ENCODE results near the gene ZNF281.

The ZNF281 gene

DNA sequence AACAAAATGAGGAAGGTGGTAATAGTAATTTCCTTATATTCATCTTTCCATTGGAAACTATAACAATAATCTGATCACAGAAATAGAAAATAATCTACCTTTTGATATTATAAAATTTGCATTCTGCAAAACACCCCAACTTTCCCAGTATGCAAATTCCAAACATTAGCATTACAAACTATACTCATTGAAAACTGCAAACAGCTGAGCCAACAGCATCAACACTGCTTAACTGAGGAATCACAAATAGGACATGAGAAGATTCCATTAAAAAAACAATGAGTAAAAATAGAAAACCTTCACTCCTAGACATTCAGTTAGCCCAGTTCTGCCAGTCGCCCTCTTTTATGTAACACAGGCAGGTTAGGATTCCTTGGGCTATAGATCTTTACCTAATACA, 18.1 kb downstream of the ZNF281 start:
- no peak for TF ChIP-seq CTBP1 (IDR thresholded peaks at IDR 0.05; ENCODE audit: borderline replicate concordance)
- no peak for TF ChIP-seq ARNT (IDR thresholded peaks at IDR 0.05)
- no peak for TF ChIP-seq ELF4 (IDR thresholded peaks at IDR 0.05)
- no peak for TF ChIP-seq FOXM1 (IDR thresholded peaks at IDR 0.05; ENCODE audit: borderline replicate concordance)
- TF ChIP-seq FOXK2 (IDR thresholded peaks at IDR 0.05): no peak
- TF ChIP-seq SUZ12 (IDR thresholded peaks at IDR 0.05): no peak
- TF ChIP-seq, protein P1, sequence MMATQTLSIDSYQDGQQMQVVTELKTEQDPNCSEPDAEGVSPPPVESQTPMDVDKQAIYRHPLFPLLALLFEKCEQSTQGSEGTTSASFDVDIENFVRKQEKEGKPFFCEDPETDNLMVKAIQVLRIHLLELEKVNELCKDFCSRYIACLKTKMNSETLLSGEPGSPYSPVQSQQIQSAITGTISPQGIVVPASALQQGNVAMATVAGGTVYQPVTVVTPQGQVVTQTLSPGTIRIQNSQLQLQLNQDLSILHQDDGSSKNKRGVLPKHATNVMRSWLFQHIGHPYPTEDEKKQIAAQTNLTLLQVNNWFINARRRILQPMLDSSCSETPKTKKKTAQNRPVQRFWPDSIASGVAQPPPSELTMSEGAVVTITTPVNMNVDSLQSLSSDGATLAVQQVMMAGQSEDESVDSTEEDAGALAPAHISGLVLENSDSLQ (IDR thresholded peaks at IDR 0.05): no peak
- TF ChIP-seq TARDBP (IDR thresholded peaks at IDR 0.05): no peak
- no peak for TF ChIP-seq BHLHE40 (IDR thresholded peaks at IDR 0.05; ENCODE audit: borderline replicate concordance)
- TF ChIP-seq L3MBTL2 (conservative IDR thresholded peaks at IDR 0.05): no peak
- TF ChIP-seq FOXA1 (IDR thresholded peaks at IDR 0.05): no peak
- no peak for TF ChIP-seq HDGF (IDR thresholded peaks at IDR 0.05; ENCODE audit: borderline replicate concordance)
- no peak for TF ChIP-seq SP1 (IDR thresholded peaks at IDR 0.05)
- no peak for TF ChIP-seq ZNF384 (IDR thresholded peaks at IDR 0.05)
- no peak for TF ChIP-seq NFRKB (IDR thresholded peaks at IDR 0.05)
- TF ChIP-seq LEF1 (IDR thresholded peaks at IDR 0.05; ENCODE audit: borderline replicate concordance): no peak
- POLR2A ChIA-PET: no interaction called here
- CTCF ChIA-PET: no interaction called here

DNA sequence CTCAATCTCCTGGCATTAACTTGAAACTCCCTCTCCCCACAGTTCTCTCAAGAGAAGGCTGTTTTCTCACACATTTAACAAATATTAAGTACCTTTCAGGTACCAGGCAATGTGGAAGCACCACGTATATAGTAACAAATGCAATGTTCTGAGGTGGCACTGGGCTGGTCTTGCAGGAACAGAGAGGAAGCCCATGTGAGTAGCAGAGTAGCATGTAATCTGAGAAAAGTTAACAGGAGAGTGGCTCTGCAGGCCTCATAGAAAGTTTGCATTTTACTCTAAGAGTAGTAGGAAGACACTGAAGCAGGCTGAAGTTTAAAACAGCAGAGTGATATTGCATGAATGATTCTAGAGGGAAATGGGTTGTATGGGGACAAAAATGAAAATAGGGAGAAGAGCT, 21.0 kb downstream of the ZNF281 start:
- TF ChIP-seq TARDBP (IDR thresholded peaks at IDR 0.05) (no peak), SUZ12 (IDR thresholded peaks at IDR 0.05) (no peak), ARNT (IDR thresholded peaks at IDR 0.05) (no peak), FOXK2 (IDR thresholded peaks at IDR 0.05) (no peak), ZNF384 (IDR thresholded peaks at IDR 0.05) (no peak)
- CTCF ChIA-PET: no interaction called here
- POLR2A ChIA-PET: no interaction called here
- DNase-seq (ENCODE audit: extremely low spot score): no peak

More for the DNA sequence above, 18.1 kb downstream of the ZNF281 start:
- no peak for DNase-seq (ENCODE audit: extremely low spot score)

DNA sequence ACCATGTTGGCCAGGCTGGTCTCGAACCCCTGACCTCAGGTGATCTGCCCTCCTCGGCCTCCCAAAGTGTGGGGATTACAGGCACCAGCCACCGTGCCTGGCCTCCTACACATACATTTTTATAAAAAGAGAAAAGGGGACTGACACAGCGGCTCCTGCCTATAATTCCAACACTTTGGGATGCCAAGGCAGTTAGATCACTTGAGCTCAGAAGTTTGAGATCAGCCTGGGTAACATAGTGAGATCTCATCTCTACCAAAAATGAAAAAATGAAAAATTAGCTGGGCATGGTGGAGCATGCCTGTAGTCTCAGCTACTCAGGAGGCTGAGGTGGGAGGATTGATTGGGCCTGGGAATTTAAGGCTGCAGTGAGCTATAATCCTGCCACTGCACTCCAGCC, 23.4 kb downstream of the ZNF281 start:
- POLR2A ChIA-PET: no interaction called here
- DNase-seq (ENCODE audit: extremely low spot score): no peak
- TF ChIP-seq TARDBP (IDR thresholded peaks at IDR 0.05): no peak
- no peak for TF ChIP-seq FOXA1 (IDR thresholded peaks at IDR 0.05)
- no peak for TF ChIP-seq SUZ12 (IDR thresholded peaks at IDR 0.05)
- TF ChIP-seq, protein P1 (IDR thresholded peaks at IDR 0.05): no peak
- no peak for TF ChIP-seq ARNT (IDR thresholded peaks at IDR 0.05)
- TF ChIP-seq NFRKB (IDR thresholded peaks at IDR 0.05): no peak
- no peak for TF ChIP-seq SP1 (IDR thresholded peaks at IDR 0.05)
- TF ChIP-seq FOXM1 (IDR thresholded peaks at IDR 0.05; ENCODE audit: borderline replicate concordance): no peak
- TF ChIP-seq ELF4 (IDR thresholded peaks at IDR 0.05): no peak
- no peak for TF ChIP-seq FOXK2 (IDR thresholded peaks at IDR 0.05)
- no peak for TF ChIP-seq L3MBTL2 (conservative IDR thresholded peaks at IDR 0.05)
- no peak for TF ChIP-seq CTBP1 (IDR thresholded peaks at IDR 0.05; ENCODE audit: borderline replicate concordance)

DNA sequence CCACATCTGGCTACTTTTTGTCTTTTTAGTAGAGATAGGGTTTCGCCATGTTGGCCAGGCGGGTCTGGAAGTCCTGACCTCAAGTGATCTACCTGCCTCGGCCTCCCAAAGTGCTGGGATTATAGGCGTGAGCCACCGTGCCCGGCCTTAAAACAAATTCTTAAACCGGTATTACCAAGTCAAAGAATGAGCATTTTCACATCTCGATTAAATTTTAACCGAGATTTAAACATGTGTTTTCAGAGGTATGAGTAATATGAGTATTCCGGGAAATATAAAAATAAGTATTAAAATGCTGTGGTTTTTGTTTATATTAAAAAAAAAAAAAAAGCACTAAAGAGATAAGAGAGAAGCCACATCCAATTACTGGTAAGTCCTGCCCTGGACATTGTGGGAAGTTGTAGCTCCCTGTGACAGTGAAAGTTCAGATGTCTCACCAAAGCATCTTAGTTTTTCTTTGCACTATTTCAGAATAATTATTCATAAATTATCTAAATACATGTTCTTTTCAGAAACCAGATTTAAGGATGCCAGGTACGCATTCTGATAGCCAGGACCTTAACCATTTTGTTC, 24.9 kb downstream of the ZNF281 start:
- ChIA-PET POLR2A (no interaction called here), CTCF (no interaction called here)
- no peak for DNase-seq (ENCODE audit: extremely low spot score)
- TF ChIP-seq ARNT (IDR thresholded peaks at IDR 0.05) (no peak), LEF1 (IDR thresholded peaks at IDR 0.05; ENCODE audit: borderline replicate concordance) (no peak), CTBP1 (IDR thresholded peaks at IDR 0.05; ENCODE audit: borderline replicate concordance) (no peak), ZNF384 (IDR thresholded peaks at IDR 0.05) (no peak), ELF4 (IDR thresholded peaks at IDR 0.05) (no peak), NFRKB (IDR thresholded peaks at IDR 0.05) (no peak), SUZ12 (IDR thresholded peaks at IDR 0.05) (no peak), TARDBP (IDR thresholded peaks at IDR 0.05) (no peak), BHLHE40 (IDR thresholded peaks at IDR 0.05; ENCODE audit: borderline replicate concordance) (no peak), L3MBTL2 (conservative IDR thresholded peaks at IDR 0.05) (no peak), FOXA1 (IDR thresholded peaks at IDR 0.05) (no peak), FOXM1 (IDR thresholded peaks at IDR 0.05; ENCODE audit: borderline replicate concordance) (no peak), HDGF (IDR thresholded peaks at IDR 0.05; ENCODE audit: borderline replicate concordance) (no peak)
- TF ChIP-seq, protein P1 (IDR thresholded peaks at IDR 0.05): no peak

More for the DNA sequence above, 23.4 kb downstream of the ZNF281 start:
- CTCF ChIA-PET: no interaction called here

DNA sequence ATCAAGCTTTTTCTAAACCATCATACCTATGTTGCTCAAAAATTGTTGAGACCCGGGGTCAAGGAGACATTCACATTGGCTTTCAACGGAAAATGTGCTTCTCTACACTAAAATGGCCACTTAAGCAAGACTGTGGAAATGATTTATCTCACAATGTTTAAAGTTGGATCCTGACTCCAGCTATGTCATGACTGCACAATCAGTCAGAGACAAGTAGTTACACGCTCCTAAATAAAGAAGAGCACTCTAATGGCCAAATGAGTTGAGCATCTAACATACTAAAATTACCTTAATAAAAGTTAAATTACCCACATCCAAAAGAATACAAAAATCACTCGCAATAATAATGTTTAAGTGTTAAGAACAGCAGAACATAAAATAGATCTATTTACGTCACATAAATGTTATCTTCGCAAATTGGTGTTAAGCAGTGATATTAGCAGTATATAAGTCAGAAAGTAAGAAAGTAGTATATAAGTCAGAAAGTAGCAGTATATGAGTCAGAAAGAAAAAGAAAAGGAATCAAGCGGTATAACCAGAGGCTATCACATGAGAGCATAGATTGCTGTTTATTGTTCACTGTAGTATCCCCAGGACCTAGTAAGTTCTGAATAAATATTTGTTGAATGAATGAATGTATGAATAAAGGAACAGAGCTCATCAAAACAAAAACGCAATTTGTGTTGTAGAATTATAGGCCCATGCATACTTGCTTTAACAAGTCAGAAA, 28.4 kb downstream of the ZNF281 start:
- no peak for TF ChIP-seq FOXK2 (IDR thresholded peaks at IDR 0.05)
- TF ChIP-seq SUZ12 (IDR thresholded peaks at IDR 0.05): no peak
- TF ChIP-seq ZNF384 (IDR thresholded peaks at IDR 0.05): no peak
- TF ChIP-seq, protein P1 (IDR thresholded peaks at IDR 0.05): 0 out of 2 replicates have a peak, but pooled peaks have one; percentile 16
- no peak for TF ChIP-seq SP1 (IDR thresholded peaks at IDR 0.05)
- no peak for TF ChIP-seq FOXA1 (IDR thresholded peaks at IDR 0.05)
- DNase-seq (ENCODE audit: extremely low spot score): no peak
- CTCF ChIA-PET: no interaction called here
- POLR2A ChIA-PET: no interaction called here

Data from HEK293T (cell line).